CD8-positive, alpha-beta memory T cell (primary cell): ENCODE results near the gene ENG. TPM values are rescaled to one million over a fixed set of nuclear protein-coding genes. Genes with fewer than 3 reads are reported as not detected.

ENCODE experiments used
- CTCF ChIA-PET: fragments of 350-600 bp; sonication (Branson Sonifier 250); formaldehyde crosslinking; loops from one replicate; lab custom pipeline; 2021; ENCODE audit warnings: antibody characterized with exemption; lab: Charles Lee
- POLR2A ChIA-PET: fragments of 350-600 bp; sonication (Branson Sonifier 250); formaldehyde crosslinking; loops from one replicate; lab custom pipeline; 2021; ENCODE audit warnings: antibody characterized with exemption; lab: Charles Lee
- DNase-seq, 5 donors: peaks; one replicate each; pipeline versions ENCODE4 v3.0.0 to v3.0.0-alpha.2; 2020 to 2022; ENCODE audit warnings: mixed read lengths in 1 of 5
- H3K27ac ChIP-seq: one replicate; pipeline ENCODE4 v1.7.0; 2013; ENCODE audit warnings: low read depth, mild to moderate bottlenecking, low read length, moderate library complexity
- H3K27me3 ChIP-seq: 2 replicates; pipeline ENCODE4 v1.7.0; 2013; ENCODE audit warnings: low read length, mild to moderate bottlenecking; ENCODE audit not compliant: insufficient read depth, poor library complexity, severe bottlenecking
- H3K36me3 ChIP-seq: 2 replicates; pipeline ENCODE4 v1.7.0; 2013; ENCODE audit warnings: mild to moderate bottlenecking, low read length, moderate library complexity; ENCODE audit not compliant: insufficient read depth
- H3K4me1 ChIP-seq: 2 replicates; pipeline ENCODE4 v1.7.0; 2013; ENCODE audit warnings: mild to moderate bottlenecking, low read length, moderate library complexity; ENCODE audit not compliant: insufficient read depth
- H3K4me3 ChIP-seq: 2 replicates; pipeline ENCODE4 v1.7.0; 2013; ENCODE audit warnings: mild to moderate bottlenecking, low read length
- H3K9me3 ChIP-seq: 2 replicates; pipeline ENCODE4 v1.7.0; 2013; ENCODE audit warnings: mild to moderate bottlenecking, low read length
- H3K27ac Mint-ChIP-seq, 8 donors: one replicate each; pipeline ENCODE4 v1.8.0; 2020 to 2021; ENCODE audit warnings: mixed read lengths in 8 of 8, mild to moderate bottlenecking in 6 of 8, inconsistent platforms in 3 of 8, moderate library complexity in 3 of 8
- H3K27me3 Mint-ChIP-seq, 2 donors: one replicate each; pipeline ENCODE4 v1.8.0; 2020 to 2021; ENCODE audit warnings: mixed read lengths in 2 of 2, mild to moderate bottlenecking in 1 of 2, moderate library complexity in 1 of 2
- H3K36me3 Mint-ChIP-seq, 3 donors: one replicate each; pipeline ENCODE4 v1.8.0; 2020 to 2021; ENCODE audit warnings: mixed read lengths in 3 of 3, inconsistent platforms in 1 of 3, mild to moderate bottlenecking in 1 of 3
- H3K4me1 Mint-ChIP-seq, 3 donors: one replicate each; pipeline ENCODE4 v1.8.0; 2020 to 2021; ENCODE audit warnings: mixed read lengths in 3 of 3, inconsistent platforms in 1 of 3, mild to moderate bottlenecking in 1 of 3
- H3K4me3 Mint-ChIP-seq, 7 donors: one replicate each; pipeline ENCODE4 v1.8.0; 2020 to 2021; ENCODE audit warnings: mixed read lengths in 7 of 7, mild to moderate bottlenecking in 6 of 7, moderate library complexity in 4 of 7, inconsistent platforms in 2 of 7
- H3K9me3 Mint-ChIP-seq, 5 donors: one replicate each; pipeline ENCODE4 v1.8.0; 2020 to 2022; ENCODE audit warnings: mixed read lengths in 5 of 5, mild to moderate bottlenecking in 3 of 5, moderate library complexity in 2 of 5, inconsistent platforms in 1 of 5
- polyA plus RNA-seq: library from polyadenylated mRNA; unstranded; fragments of 300-500 nt; fragmentation: Illumina TruSeq; gene quantifications from one replicate; pipeline ENCODE4 v1.2.3, GENCODE V29; 2021
- total RNA-seq, 2 experiments: library from RNA; stranded (reverse); gene quantifications; one replicate each; pipeline ENCODE4 v1.2.3, GENCODE V29; 2021

ENG gene
- total and polyA plus RNA-seq, 3 experiments from 2014 or later: 7.9 to 19.3 (median 18.9) TPM

DNA sequence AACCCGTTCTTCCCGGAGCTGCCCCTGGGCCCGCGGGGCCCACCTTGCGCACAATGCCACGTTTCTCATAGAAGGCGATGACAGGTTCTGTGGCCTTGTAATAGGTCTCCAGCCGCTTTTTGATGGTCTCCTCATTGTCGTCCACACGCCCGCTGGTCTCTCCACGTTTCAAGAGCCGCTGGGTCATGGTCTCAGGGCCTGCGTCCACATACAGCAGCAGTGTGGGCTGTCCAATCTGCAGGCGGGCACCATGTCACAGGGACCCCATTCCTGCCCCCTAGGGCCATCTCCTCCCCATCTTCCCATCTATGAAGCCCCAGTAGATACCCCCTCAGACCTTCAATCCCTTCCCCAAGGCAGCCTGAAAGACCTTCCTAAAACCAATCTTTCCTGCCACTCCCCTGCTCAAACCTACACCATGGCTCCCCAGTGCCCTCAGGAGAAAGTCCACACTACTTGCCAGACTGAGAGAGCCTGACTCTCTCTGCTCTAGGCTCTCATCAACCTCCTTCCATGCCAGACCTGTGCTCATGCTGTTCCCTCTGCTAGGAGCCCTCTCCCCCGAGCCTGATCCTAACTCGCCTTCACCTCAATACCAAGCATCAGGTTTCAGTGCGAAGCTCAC is 13.9 kb upstream of the ENG start:
- Histone ChIP-seq H3K36me3 (no peaks in the 10 kb centered on the region), H3K4me1 (peaks cover 16% of the 10 kb centered on the region), H3K27ac (no peak overlapping the region), H3K4me3 (no peak overlapping the region), H3K27me3 (no peaks in the 10 kb centered on the region), H3K9me3 (no peaks in the 10 kb centered on the region)
- Mint-ChIP-seq H3K27me3 (no peaks in the 10 kb centered on the region), H3K9me3 (no peaks in the 10 kb centered on the region), H3K36me3 (peaks cover 0 to 15% (median 3%) of the 10 kb centered on the region in 3 donors), H3K27ac (peak overlapping the region in 5 of 8 donors; percentile 49 to 88 (median 70)), H3K4me1 (peaks cover 16 to 21% (median 18%) of the 10 kb centered on the region in 3 donors), H3K4me3 (no peak overlapping the region)
- no peak for DNase-seq
- ChIA-PET CTCF (interaction anchor here (0.9 to 5.9 kb wide), 14 partner anchors 14 to 283 kb away, joined by 3 to 49 read pairs (median 14); partner anchors contain the start of genes CDK9, PTRH1, ST6GALNAC4 and TOR2A), POLR2A (interaction anchor here (1.7 kb wide), 1 partner anchor 133 kb away, joined by 5 read pairs; the partner anchor contains the start of gene TOR2A)

GRCh38 chr9:127867356-127868277 is 13.2 kb upstream of the ENG start:
- POLR2A ChIA-PET: no interaction called here
- Mint-ChIP-seq H3K4me1 (peaks cover 22 to 29% (median 25%) of the 10 kb centered on the region in 3 donors), H3K36me3 (peaks cover 0 to 15% (median 3%) of the 10 kb centered on the region in 3 donors)

GRCh38 chr9:127866535-127866934 is 12.1 kb upstream of the ENG start:
- H3K36me3 Mint-ChIP-seq: peaks cover 0 to 15% (median 3%) of the 10 kb centered on the region in 3 donors
- Histone ChIP-seq H3K27me3 (no peaks in the 10 kb centered on the region), H3K36me3 (no peaks in the 10 kb centered on the region), H3K9me3 (no peaks in the 10 kb centered on the region), H3K27ac (no peak overlapping the region), H3K4me1 (peaks cover 33% of the 10 kb centered on the region), H3K4me3 (no peak overlapping the region)
- POLR2A ChIA-PET: no interaction called here
- DNase-seq: no peak
- no peak overlapping the region for H3K4me3 Mint-ChIP-seq
- no peaks in the 10 kb centered on the region for H3K9me3 Mint-ChIP-seq
- H3K4me1 Mint-ChIP-seq: peaks cover 33 to 40% (median 36%) of the 10 kb centered on the region in 3 donors
- H3K27ac Mint-ChIP-seq: peak overlapping the region in 3 of 8 donors; percentile 55 to 88 (median 66)
- CTCF ChIA-PET: interaction anchor here (1.5 kb wide), 1 partner anchor 11 kb away, joined by 6 read pairs; no protein-coding TSS in a partner anchor
- H3K27me3 Mint-ChIP-seq: no peaks in the 10 kb centered on the region

More at GRCh38 chr9:127867356-127868277, 13.2 kb upstream of the ENG start:
- Mint-ChIP-seq H3K27ac (peak overlapping the region in 5 of 8 donors; percentile 55 to 88 (median 57)), H3K9me3 (no peaks in the 10 kb centered on the region), H3K4me3 (no peak overlapping the region), H3K27me3 (no peaks in the 10 kb centered on the region)
- no peak for DNase-seq
- no peaks in the 10 kb centered on the region for H3K9me3 ChIP-seq
- H3K4me1 ChIP-seq: peaks cover 22% of the 10 kb centered on the region
- no peaks in the 10 kb centered on the region for H3K27me3 ChIP-seq
- no peak overlapping the region for H3K4me3 ChIP-seq
- CTCF ChIA-PET: interaction anchor here (1.0 to 1.5 kb wide), 2 partner anchors 10 to 12 kb away, joined by 3 to 6 read pairs; partner anchors contain the start of gene AK1
- H3K36me3 ChIP-seq: no peaks in the 10 kb centered on the region
- H3K27ac ChIP-seq: no peak overlapping the region

- peak overlapping the region in 1 of 7 donors; percentile 3 for H3K4me3 Mint-ChIP-seq
- peak overlapping the region; percentile 44 to 92 (median 84) for H3K27ac Mint-ChIP-seq
- H3K9me3 Mint-ChIP-seq: no peaks in the 10 kb centered on the region
- DNase-seq: peak in 2 of 5 donors; percentile 34 to 61
- H3K27ac ChIP-seq: no peak overlapping the region
- peaks cover 40% of the 10 kb centered on the region for H3K4me1 ChIP-seq
- no peak overlapping the region for H3K4me3 ChIP-seq
- POLR2A ChIA-PET: interaction anchor here (0.6 to 1.8 kb wide), 4 partner anchors 80 to 324 kb away, joined by 3 to 5 read pairs (median 4); partner anchors contain the start of gene TOR2A
- H3K36me3 Mint-ChIP-seq: peaks cover 0 to 14% (median 3%) of the 10 kb centered on the region in 3 donors
- H3K27me3 Mint-ChIP-seq: no peaks in the 10 kb centered on the region
- H3K4me1 Mint-ChIP-seq: peaks cover 39 to 46% (median 39%) of the 10 kb centered on the region in 3 donors
- H3K9me3 ChIP-seq: no peaks in the 10 kb centered on the region
- no peaks in the 10 kb centered on the region for H3K36me3 ChIP-seq
- H3K27me3 ChIP-seq: no peaks in the 10 kb centered on the region
- CTCF ChIA-PET: interaction anchor here (1.4 to 3.6 kb wide), 8 partner anchors 10 to 131 kb away, joined by 3 to 20 read pairs (median 3); partner anchors contain the start of gene TOR2A
Measured at GRCh38 chr9:127865645-127866464, 11.4 kb upstream of the ENG start.

- H3K4me3 ChIP-seq: peak overlapping the region; percentile 11
- Mint-ChIP-seq H3K9me3 (no peaks in the 10 kb centered on the region), H3K36me3 (peaks cover 0 to 8% (median 3%) of the 10 kb centered on the region in 3 donors), H3K27me3 (no peaks in the 10 kb centered on the region), H3K4me3 (peak overlapping the region in 3 of 7 donors; percentile 41 to 70 (median 68)), H3K27ac (peak overlapping the region; percentile 90 to 98 (median 96)), H3K4me1 (peaks cover 39 to 58% (median 45%) of the 10 kb centered on the region in 3 donors)
- ChIA-PET POLR2A (interaction anchor here (0.5 to 1.3 kb wide), 5 partner anchors 36 to 129 kb away, joined by 3 read pairs; partner anchors contain the start of genes CDK9 and TOR2A), CTCF (interaction anchor here (0.8 to 4.5 kb wide), 7 partner anchors 7 to 128 kb away, joined by 3 to 33 read pairs (median 6); partner anchors contain the start of gene TOR2A)
- H3K36me3 ChIP-seq: no peaks in the 10 kb centered on the region
- H3K9me3 ChIP-seq: no peaks in the 10 kb centered on the region
- peak overlapping the region; percentile 66 for H3K27ac ChIP-seq
- no peaks in the 10 kb centered on the region for H3K27me3 ChIP-seq
- DNase-seq: no peak
- H3K4me1 ChIP-seq: peaks cover 45% of the 10 kb centered on the region
Measured at GRCh38 chr9:127863191-127863621, 8.7 kb upstream of the ENG start.

- H3K4me1 ChIP-seq: peaks cover 47% of the 10 kb centered on the region
- Mint-ChIP-seq H3K36me3 (peaks cover 0 to 3% (median 3%) of the 10 kb centered on the region in 3 donors), H3K9me3 (no peaks in the 10 kb centered on the region), H3K4me3 (peak overlapping the region in 6 of 7 donors; percentile 22 to 86 (median 55)), H3K27ac (peak overlapping the region; percentile 90 to 98 (median 96)), H3K27me3 (no peaks in the 10 kb centered on the region), H3K4me1 (peaks cover 39 to 58% (median 45%) of the 10 kb centered on the region in 3 donors)
- ChIA-PET CTCF (interaction anchor here (0.8 to 4.5 kb wide), 8 partner anchors 8 to 272 kb away, joined by 3 to 33 read pairs (median 4); partner anchors contain the start of gene TOR2A), POLR2A (interaction anchor here (0.5 to 1.4 kb wide), 7 partner anchors 35 to 247 kb away, joined by 3 to 4 read pairs (median 3); partner anchors contain the start of genes CDK9 and TOR2A)
- DNase-seq: peak; percentile 22 to 76 (median 48)
- no peaks in the 10 kb centered on the region for H3K27me3 ChIP-seq
- H3K36me3 ChIP-seq: no peaks in the 10 kb centered on the region
- peak overlapping the region; percentile 11 for H3K4me3 ChIP-seq
- H3K27ac ChIP-seq: peak overlapping the region; percentile 66
- H3K9me3 ChIP-seq: no peaks in the 10 kb centered on the region
Measured at GRCh38 chr9:127862075-127863011, 7.9 kb upstream of the ENG start.
